NT2/D1 (cell line): Measurements from ENCODE around the gene MINK1.

Source experiments
- YY1 ChIP-seq: IDR thresholded peaks from 2 replicates; pipeline ENCODE4 v1.6.1; 2011; ENCODE audit not compliant: insufficient read length, insufficient read depth
- ZNF274 ChIP-seq: IDR thresholded peaks from 2 replicates; pipeline ENCODE4 v1.6.1; 2011; ENCODE audit warnings: mild to moderate bottlenecking, low read depth, low read length

- no peak for TF ChIP-seq ZNF274
- TF ChIP-seq YY1, result no peak
Measured at GRCh38 chr17:4861052-4861451, 27.9 kb downstream of the MINK1 start.
